ENCODE results near the gene FCER1G.

DNA sequence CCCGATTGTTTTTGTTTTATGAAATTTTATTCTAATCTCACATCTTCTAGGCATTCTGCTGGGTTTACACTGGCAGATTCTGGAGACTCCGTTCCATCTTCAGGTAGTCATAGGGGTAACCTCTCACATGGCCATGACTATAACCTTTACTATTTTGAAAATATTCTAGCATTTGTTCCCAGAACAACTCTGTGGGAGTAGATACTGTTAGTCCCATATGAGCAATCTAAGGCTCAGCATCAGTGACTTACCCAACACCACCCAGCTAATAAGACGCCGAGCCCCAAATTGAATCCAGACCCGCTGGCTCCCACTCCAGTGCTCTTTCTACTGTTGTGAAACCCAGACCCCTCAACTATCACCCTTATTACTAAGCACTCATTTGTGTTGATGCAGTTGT, 26.1 kb upstream of the FCER1G start:
- TF ChIP-seq, protein P1, sequence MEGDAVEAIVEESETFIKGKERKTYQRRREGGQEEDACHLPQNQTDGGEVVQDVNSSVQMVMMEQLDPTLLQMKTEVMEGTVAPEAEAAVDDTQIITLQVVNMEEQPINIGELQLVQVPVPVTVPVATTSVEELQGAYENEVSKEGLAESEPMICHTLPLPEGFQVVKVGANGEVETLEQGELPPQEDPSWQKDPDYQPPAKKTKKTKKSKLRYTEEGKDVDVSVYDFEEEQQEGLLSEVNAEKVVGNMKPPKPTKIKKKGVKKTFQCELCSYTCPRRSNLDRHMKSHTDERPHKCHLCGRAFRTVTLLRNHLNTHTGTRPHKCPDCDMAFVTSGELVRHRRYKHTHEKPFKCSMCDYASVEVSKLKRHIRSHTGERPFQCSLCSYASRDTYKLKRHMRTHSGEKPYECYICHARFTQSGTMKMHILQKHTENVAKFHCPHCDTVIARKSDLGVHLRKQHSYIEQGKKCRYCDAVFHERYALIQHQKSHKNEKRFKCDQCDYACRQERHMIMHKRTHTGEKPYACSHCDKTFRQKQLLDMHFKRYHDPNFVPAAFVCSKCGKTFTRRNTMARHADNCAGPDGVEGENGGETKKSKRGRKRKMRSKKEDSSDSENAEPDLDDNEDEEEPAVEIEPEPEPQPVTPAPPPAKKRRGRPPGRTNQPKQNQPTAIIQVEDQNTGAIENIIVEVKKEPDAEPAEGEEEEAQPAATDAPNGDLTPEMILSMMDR (conservative IDR thresholded peaks at IDR 0.05; ENCODE audit: low read depth, low read length), result no peak
- no peak for TF ChIP-seq EZH2 (IDR thresholded peaks at IDR 0.05; ENCODE audit: low read length, unreplicated experiment)
